Stomach (tissue), 4 donors: ENCODE data around the gene KATNIP.

Experiments
- CTCF ChIP-seq, 7 experiments: fragments of 450-650 bp in 4 of 7; fragments of 200-600 bp in 3 of 7; sonication (generic) in 3 of 7; IDR thresholded peaks; one replicate each; pipeline ENCODE4 v1.5.1; 2016 to 2019; ENCODE audit warnings: antibody characterized with exemption in 7 of 7, control low read depth in 2 of 7, mild to moderate bottlenecking in 1 of 7
- POLR2A ChIP-seq, 4 donors: fragments of 450-650 bp; IDR thresholded peaks; one replicate each; pipeline ENCODE4 v1.6.1; 2016; ENCODE audit warnings: antibody characterized with exemption in 4 of 4, control low read depth in 2 of 4, mild to moderate bottlenecking in 1 of 4, moderate library complexity in 1 of 4
- POLR2AphosphoS5 ChIP-seq, 3 donors: sonication (generic); formaldehyde crosslinking; IDR thresholded peaks; one replicate each; pipeline ENCODE4 v1.6.1; 2016; ENCODE audit warnings: antibody characterized with exemption in 3 of 3

- no peak for TF ChIP-seq CTCF (IDR thresholded peaks at IDR 0.05)
- no peak for TF ChIP-seq POLR2A (IDR thresholded peaks at IDR 0.05)
- no peak for TF ChIP-seq POLR2AphosphoS5 (IDR thresholded peaks at IDR 0.05)
Observed at GRCh38 chr16:27564224-27564623, 14.3 kb downstream of the KATNIP start.
